GM21723 (cell line): ENCODE measurements around the gene PREX1.
A peak's percentile ranks its signal among the peaks of the same experiment; 100 is the strongest.

Experiments
- ATAC-seq: cut with Tn5 transposase; IDR thresholded peaks from one replicate; pipeline ENCODE4 v1.9.1; 2021; ENCODE audit warnings: mild to moderate bottlenecking, moderate library complexity; ENCODE audit not compliant: unreplicated experiment

The PREX1 gene

DNA sequence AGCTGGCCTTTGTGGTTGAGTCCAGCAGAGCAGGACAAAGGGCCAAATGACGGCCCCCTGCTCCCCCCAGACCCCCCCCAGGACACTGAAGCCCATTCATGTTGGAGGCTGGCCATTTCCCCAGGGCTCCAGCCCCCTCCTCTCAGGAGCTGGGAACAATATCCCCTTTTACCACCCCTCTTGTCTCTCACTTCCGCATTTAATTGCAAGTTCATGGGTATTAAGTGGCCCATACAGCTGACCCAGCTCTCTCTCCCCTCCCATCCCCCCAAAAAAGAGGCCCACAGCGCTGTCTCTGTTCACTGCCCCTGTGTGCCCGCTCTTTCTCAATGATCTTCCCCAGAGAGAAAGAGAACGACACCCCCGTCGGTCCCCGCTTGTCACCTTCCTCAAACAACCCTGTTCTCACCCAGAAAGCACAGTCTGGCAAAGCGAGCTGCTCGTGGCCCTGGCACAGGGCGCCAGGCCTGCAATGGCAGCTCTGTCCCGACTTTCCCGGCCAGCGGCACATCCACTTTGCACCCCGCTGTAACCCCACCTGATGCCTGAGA lies 30.4 kb downstream of the PREX1 start:
- no peak for ATAC-seq

DNA sequence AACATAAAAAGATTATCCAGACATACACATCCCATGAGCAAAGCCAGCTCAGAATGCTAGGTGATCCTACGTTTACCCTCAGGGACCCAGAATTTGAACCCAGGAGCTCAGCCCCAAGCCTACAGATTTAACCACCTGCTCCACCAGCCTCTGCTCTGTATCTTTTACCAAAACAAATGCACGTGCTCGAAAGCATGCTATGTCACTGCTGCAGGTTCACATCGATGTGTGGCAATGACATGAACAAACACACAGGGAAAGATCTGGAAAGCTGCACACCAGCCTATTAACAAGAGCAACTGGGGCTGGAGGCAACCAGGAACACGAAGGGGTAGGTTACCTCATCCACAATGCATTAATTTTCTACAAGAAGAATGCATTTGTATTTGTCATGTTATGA lies 32.1 kb downstream of the PREX1 start:
- ATAC-seq: no peak

DNA sequence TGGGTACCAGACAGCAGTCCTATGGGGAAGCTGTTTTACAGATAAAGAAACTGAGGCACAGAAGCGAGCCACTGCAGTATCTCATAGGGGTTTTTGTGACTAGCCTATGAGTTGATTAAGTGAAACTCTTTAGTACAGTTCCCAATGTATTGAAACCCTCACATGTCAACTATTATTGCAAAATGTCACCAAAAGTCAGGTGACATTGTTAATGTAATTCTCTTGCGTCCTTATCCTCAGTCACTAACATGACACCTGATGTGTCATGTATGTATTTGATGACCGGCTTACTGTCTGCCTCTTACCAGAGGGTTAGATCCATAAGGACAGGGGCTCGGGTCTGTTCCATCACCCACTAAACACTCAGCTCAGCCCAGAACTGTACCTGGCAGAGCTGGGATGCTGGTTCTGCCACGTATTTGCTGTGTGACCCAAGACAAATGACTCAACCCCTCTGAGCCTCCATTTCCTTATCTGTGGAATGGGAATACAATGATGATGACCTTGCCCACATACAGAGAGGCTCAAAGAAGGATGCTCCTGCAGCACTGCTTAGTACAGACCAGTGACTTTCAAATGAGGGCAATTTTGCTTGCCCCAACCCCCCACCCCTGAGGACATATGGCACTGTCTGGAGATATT lies 32.9 kb downstream of the PREX1 start:
- ATAC-seq: no peak

DNA sequence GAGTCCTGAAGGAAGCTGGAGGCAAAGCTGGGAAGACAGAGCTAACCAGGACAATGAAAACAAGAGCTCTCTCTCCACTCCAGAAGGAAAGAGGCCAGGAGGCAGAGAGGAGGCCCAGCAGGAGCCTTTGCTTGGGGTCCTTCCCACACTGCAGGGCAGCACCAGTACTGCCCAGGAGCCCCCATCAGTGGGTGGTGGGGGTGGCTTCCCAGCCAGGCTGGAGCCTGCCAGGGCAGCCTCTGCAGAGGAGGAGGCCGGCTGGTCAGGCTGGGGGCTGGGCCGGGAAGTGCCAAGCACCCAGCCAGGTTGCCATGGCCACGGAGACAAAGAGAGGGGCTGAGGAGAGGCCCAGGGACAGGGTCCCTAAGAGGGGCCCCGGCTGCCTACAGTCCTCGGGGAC lies 33.4 kb downstream of the PREX1 start:
- ATAC-seq: no peak

DNA sequence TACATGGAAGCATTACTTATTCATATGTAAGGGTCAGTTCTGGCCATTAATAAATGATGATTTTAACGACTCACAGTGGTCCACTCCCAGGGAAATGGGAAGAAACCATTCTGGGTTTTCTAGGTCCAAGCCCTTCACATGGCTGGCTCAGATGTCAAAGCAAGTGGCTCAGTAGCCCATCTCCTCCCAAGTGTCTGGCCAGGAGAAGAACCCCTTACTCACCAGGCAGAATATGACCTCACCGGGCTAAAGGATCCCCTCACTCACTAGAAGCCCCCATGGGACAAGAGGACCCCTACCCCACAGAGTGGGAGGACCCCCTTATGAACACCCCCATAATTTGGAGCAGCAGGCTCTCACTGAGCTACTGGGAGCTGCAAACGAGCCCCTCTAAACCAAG lies 34.0 kb downstream of the PREX1 start:
- no peak for ATAC-seq

DNA sequence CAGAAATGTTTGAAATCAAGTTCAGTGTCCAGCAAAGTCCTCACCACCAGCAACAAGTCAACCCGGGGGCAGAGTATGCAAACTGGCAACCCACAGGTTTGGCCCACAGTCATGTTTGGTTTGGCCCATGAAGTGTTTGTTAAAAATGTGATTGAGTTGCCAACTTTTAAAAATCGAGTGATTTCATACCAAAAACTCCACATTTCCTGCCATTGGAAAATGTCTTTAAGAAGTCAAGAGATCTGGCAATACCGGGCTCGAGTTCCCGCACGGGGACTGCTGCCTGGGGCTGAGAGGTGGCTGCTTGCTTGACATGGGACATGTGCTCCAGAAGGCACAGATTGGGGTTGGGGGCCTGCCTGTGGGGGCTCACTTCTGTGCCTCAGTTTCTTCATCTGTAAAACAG lies 36.1 kb downstream of the PREX1 start:
- no peak for ATAC-seq

DNA sequence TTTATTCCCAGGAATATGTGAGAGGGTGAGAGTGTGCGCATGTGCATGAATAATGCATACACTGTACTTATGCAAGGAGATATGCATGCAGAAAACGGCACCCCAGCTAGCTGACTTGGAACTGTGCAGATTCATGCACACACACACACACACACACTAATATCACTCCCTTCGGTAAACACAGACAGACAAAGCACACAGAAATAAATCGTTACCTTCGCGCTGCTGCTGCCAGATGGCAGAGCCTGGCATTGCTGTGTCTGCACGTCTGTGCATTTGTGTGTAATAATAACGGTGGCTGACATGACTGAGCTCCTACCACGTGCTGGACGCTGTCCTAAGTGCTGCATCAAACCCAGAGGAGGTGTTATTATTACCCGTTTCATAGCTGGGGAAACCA lies 36.8 kb downstream of the PREX1 start:
- no peak for ATAC-seq

DNA sequence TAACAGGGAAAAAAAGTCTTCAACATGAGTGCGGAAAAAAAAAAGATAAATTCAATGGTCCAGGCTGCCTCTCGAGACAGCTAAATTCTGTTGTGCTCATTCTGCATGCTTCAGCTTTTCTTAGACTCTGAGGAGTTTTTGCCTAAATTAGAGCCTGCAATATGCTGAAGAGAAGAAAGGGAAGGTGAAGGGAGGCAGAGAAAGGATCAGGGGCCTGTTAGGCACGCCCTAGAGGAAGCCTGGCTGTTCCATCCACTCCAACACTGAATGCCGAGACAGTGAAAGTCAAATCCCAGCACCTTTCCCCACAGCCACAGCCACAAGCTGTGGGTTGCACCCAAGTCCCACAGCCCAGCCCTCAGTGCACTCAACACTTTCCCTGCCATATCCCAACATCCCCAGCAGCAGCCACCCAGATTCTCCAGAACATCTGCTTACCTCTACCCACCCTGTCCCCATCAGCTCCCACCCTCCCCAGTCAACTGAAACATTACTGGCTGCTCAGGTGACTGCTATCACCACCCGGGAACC lies 37.3 kb downstream of the PREX1 start:
- ATAC-seq: no peak

DNA sequence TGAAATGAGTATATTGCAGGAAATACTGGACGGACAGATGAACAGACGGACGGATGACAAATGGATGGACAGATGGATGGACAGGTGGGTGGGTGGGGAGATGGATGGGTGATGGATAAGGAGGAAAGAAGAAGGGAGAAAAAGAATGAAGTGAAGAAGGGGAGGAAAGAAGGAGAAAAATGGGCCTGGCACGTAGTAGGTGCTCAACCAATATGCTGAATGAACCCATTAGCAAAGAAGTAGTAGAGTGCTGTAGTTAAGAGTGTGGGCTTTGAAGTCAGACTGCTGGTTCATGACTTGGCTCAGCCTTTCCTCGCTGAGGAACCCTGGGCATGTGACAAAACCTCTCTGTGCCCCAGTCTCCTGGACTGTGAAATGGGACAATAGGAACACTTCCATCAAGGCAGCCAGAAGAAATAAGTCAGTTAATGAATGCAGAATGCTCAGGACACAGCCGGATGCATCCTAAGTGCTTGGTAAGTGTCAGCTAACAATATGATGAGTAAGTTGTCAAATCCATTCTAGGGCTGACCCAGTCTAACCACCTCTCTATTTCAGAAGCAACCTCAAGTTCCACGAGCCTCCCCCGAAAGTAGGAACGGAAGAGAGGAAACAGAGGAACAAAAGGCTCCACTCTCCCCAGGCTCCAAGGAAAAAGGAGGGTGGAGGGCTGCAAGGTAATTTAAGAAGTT lies 37.9 kb downstream of the PREX1 start:
- ATAC-seq: no peak

DNA sequence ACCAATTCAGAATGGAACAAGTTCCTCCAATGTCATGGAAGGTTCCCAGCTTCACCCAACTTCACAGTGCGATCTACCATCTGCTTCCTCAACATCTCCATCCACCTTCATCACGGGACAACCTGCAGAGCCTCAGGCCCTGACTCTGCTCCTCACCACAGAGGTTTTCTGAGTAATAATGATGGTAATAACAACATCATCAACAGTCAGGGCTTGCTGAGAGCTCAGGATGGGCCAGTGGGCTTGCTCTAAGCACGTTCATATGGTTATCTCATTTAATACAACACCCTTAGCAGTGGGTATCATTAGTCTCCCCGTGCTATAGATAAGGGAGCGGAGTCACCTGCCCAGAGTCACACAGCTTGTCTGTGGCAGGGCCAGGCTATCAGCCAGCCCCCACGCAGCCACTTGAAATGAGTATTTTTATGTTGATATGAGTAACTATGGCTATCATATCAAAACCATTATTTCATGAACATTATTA lies 38.6 kb downstream of the PREX1 start:
- ATAC-seq: peak; percentile 17

DNA sequence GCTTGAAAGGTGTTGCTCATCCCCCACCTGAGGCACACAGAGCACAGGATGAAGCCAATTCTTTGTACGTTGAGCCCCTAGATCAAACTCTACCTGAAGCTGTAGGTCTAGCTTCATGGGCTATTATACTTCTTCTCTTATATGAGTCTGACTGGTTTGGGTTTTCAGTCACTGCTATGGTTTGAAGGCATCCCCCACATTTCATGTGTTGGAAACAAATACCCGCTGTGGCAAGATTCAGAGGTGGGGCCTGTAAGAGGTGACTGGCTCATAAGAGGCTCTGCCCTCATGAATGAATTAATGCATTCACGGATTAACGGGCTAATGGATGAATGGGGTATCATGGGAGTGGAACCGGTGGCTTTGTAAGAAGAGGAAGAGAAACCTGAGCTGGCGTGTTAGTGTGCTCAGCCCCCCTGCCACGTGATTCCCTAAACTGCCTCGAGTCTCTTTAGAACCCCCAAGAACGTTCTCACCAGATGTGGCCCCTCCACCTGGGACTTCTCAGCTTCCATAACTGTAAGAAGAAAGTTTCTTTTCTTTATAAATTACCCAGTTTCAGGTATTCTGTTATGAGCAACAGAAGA lies 39.2 kb downstream of the PREX1 start:
- peak; percentile 65 for ATAC-seq

DNA sequence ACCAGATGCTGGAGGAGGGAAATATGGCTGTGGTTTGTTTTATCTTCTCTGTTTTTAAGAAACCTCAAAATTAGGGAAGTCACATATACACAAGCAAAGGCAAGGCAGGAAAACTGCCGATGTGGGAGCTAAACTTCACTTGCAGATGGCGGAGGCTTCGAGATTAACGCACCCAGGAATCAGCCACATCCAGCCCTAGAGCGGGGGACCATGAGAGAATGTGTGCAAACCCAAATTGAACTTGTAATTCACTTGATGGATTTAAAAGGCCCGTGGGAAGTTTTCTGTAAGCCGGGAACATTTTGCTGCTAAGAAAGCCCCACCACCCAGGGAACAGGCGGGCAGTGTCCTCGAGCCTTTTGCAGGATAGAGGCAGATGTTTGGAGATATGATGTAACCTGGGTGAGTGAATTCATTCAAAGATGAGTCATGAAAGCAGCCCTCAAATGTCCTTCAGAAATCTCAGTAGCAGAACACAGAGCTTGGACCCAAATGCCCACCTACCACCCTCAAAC lies 39.9 kb downstream of the PREX1 start:
- peak; percentile 4 for ATAC-seq

DNA sequence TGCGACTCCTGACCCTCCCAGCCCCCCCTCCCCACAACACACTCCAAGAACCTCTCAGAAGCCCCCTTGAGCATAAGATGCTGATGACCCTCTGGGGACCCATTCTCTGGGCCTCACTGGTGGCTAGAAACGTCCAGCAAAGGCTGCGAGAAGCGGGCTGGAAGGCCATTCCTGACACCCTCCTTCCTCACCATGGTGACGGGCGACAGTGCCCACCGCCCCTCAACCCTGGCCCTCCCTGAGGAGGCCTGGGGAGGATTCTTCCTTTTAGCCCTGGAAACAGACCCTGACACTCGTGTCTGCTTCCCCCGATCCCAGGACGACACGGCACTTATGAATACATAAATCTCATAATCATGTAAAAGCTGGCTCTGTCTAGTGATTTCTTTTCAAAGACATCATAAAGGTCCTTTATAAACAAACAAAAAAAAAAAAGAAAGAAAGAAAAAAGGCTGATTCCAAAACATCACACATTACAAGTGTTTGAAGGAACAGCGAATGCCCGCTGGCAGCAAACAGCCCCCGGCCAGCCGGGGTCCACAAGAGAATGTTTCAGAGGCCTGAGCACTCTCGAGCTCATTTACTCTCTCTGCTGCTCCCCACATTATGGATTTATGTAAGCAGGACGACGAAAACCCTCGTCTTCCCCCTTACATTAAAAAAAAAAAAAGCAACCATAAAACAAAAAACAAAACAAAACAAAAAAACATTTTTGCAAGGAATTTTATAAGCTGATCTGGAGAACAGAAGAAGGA lies 40.7 kb downstream of the PREX1 start:
- ATAC-seq: no peak

DNA sequence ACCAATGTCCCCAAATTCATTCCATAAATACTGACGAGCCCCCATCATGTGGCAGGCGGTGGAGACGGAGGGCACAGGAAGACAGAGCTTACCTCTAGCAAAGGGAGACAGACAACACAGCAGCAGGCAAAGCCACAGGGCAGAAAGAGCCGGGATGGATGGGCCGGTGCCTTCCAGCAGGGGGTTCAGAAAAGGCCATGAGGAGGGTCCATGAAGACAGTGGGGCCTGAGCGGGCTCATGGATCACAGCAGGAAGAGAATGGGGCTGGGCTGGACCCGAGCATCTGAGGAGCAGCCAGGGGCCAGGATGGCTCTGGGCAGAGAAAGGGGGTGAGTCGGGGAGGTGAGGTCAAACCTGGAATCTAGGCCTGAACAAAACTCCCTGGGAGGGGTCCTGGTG lies 42.0 kb downstream of the PREX1 start:
- no peak for ATAC-seq

DNA sequence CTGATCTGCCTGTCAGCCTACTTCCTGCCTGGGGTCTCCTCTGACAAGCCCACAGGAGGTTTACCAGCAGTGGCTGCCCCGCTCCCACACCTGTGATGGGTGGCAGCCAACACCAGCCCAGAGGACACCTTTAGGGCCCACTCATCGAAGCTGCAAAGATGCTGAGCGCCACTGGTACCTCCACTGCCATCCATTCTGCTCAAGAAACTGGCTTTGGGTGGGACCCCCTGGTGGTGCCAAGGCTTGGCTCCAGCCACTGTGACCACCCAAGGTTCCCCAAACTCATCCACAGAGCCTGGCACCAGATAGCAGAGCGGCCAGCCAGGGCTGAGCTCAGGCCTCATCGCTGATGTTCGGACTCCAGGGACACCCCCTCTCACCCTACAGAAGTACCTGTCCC lies 42.5 kb downstream of the PREX1 start:
- ATAC-seq: no peak

DNA sequence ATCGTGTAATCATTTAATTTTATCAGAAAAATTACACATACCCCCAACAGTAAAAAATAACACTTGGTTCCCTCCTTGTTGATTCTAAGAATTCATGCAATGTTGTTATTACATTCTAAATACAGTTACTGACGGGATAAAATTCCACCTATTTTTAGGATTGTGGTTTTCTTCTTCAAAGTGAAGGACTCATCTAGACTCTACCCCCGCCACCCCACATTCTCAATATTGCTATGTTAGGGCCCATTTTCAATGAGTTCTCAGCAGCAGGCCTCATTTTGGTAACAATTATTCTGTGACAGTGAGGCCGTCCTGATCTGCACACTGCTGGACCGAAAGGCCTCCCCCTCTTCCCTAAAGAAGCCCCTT lies 43.5 kb downstream of the PREX1 start:
- ATAC-seq: no peak

DNA sequence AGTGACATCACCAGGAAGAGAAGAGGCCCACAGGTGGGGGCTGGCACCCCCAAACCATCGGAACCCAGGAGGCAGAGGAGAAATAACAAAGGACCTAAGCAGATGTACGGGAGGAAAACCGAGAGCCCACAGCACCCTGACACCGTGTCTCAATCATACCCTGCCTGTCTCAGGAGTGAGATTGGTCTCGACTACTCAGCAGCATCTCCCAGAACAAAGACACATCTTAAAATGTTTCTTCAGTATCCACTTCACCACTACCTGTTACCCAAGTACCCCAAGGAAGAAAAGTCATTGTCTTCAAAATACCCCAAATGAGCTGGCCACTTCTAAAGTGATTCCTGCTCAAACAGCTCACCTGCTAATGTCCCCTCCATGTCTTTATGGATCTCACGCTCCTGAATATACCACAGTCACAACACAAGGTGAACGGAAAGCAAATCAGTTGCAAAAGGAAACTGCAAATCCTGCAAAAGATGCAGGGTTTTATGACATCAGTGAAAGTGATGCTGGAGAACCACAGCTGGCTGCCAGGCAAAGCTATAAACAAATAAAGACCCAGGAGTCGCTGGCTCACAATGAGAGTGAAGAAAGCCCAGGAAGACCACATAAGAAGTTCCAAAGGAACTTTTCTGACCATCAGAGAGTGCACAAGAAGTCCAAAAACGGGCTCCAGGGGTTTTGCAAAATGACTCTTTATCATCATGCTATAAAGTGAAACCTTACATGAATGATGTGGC lies 44.1 kb downstream of the PREX1 start:
- ATAC-seq: no peak

DNA sequence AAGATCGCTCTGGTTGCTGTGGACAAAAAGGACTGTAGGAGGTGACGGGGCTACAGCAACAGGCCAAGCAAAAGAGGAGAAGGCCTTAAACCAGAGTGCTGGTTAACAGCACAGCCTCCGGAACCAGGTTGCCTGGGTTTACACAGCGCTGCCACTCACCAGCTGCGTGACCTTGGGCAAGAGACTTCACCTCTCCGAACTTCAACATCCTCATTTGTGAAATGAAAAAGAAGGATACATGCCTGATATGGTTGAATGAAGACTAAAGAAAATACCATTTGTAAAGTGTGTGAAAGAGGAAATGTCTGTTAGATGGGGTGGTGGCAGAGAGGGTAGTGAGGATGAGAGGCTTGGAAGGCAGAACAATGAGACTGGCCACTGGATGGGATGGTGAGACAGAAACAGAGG lies 44.9 kb downstream of the PREX1 start:
- no peak for ATAC-seq

DNA sequence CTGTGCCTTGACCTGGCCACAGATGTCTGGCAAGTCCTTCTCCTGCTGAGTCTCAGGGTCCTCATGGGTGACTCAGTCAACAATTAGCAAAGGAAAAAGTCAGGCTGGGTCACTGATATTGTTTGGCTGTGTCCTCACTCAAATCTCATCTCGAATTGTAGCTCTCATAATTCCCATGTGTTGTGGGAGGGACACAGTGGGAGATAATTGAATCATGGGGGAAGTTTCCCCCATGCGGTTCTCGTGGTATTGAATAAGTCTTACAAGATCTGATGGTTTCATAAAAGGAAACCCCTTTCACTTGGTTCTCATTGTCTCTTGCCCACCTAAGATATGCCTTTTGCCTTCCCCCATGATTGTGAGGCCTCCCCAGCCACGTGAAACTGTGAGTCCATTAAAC lies 45.7 kb downstream of the PREX1 start:
- no peak for ATAC-seq

DNA sequence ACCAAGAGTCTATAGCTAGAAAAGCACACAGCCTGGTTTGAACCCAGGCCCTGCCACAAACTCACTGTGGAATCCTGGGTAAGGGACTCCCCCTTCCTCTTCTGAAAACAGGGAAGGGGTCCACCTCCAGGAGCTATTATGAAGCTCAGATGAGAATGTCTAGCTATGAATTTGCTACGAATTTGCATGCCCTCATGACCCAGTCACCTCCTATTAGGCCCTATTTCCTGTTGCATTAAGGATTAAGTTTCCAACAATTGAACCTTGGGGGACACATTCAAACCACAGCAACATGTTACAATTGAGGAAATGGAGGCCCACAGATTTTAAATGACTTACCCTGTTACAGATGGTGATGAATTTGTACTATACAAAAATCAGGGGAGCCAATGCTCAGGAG lies 46.2 kb downstream of the PREX1 start:
- ATAC-seq: no peak
